Fibroblast of lung (primary cell): ENCODE data around the gene TENT5C. TPM values are rescaled to one million over a fixed set of nuclear protein-coding genes. Genes with fewer than 3 reads are reported as not detected.

Experiments used
- DNase-seq, 2 donors: peaks; one replicate each; pipeline versions ENCODE4 v3.0.0 to v3.0.0-alpha.2; 2010; ENCODE audit warnings: low read depth in 2 of 2
- H2AFZ ChIP-seq: 2 replicates; pipeline ENCODE4 v1.5.1; 2012; ENCODE audit warnings: low read length, control low read depth, inconsistent platforms
- H3K27ac ChIP-seq: 2 replicates; pipeline ENCODE4 v1.5.1; 2011; ENCODE audit warnings: low read length, control low read depth; ENCODE audit not compliant: insufficient read depth
- H3K27me3 ChIP-seq: 2 replicates; pipeline ENCODE4 v1.5.1; 2011; ENCODE audit warnings: mild to moderate bottlenecking, low read length; ENCODE audit not compliant: control insufficient read depth, insufficient read depth
- H3K36me3 ChIP-seq: 2 replicates; pipeline ENCODE4 v1.5.1; 2011; ENCODE audit warnings: low read length; ENCODE audit not compliant: control insufficient read depth, insufficient read depth
- H3K4me1 ChIP-seq: 2 replicates; pipeline ENCODE4 v1.5.1; 2011; ENCODE audit warnings: low read length; ENCODE audit not compliant: control insufficient read depth, insufficient read depth; ENCODE audit errors: extremely low read depth
- H3K4me2 ChIP-seq: 2 replicates; pipeline ENCODE4 v1.5.1; 2011; ENCODE audit warnings: low read length, control low read depth; ENCODE audit not compliant: insufficient read depth; ENCODE audit errors: extremely low read depth
- H3K4me3 ChIP-seq, 4 experiments: fragments of 200-600 bp in 1 of 4; sonication (generic) in 1 of 4; replicated peaks in 1 of 4; 2 replicates each; pipeline ENCODE4 v1.5.1; 2011 to 2016; ENCODE audit warnings: low read length in 4 of 4, low read depth in 3 of 4, mild to moderate bottlenecking in 3 of 4, control low read depth in 2 of 4, inconsistent platforms in 1 of 4, mixed read lengths in 1 of 4; ENCODE audit not compliant: insufficient read depth in 1 of 4; ENCODE audit errors: control extremely low read depth in 1 of 4
- H3K79me2 ChIP-seq: 2 replicates; pipeline ENCODE4 v1.5.1; 2012; ENCODE audit warnings: mild to moderate bottlenecking, low read length, inconsistent platforms; ENCODE audit not compliant: control insufficient read depth, insufficient read depth
- H3K9ac ChIP-seq: 2 replicates; pipeline ENCODE4 v1.5.1; 2011; ENCODE audit warnings: mild to moderate bottlenecking, low read length, control low read depth; ENCODE audit not compliant: insufficient read depth
- H3K9me3 ChIP-seq: 2 replicates; pipeline ENCODE4 v1.5.1; 2012; ENCODE audit warnings: low read depth, low read length; ENCODE audit not compliant: control insufficient read depth, insufficient read depth
- H4K20me1 ChIP-seq: 2 replicates; pipeline ENCODE4 v1.5.1; 2011; ENCODE audit warnings: low read length; ENCODE audit not compliant: control insufficient read depth, insufficient read depth; ENCODE audit errors: extremely low read depth
- CTCF ChIP-seq, 2 donors: IDR thresholded peaks in 1 of 2; conservative IDR thresholded peaks in 1 of 2; 1 replicate in 1 of 2; 2 replicates in 1 of 2; pipeline ENCODE4 v1.5.1; 2011 to 2012; ENCODE audit warnings: low read length in 2 of 2, control low read depth in 1 of 2, inconsistent platforms in 1 of 2, low read depth in 1 of 2, mild to moderate bottlenecking in 1 of 2
- EZH2 ChIP-seq: IDR thresholded peaks from 2 replicates; pipeline ENCODE4 v1.5.1; 2012; ENCODE audit warnings: low read length, control low read depth, mild to moderate bottlenecking; ENCODE audit errors: missing control alignments
- polyA plus RNA-seq, 2 donors: library from polyadenylated mRNA; depleted of rRNA in 1 of 2; stranded (reverse) in 1 of 2; unstranded in 1 of 2; fragments of >200 nt; gene quantifications; 2 replicates each; pipeline ENCODE4 v1.2.1, GENCODE V29; 2011 to 2012; ENCODE audit warnings: missing spikeins in 1 of 2
- total RNA-seq: library from RNA; depleted of rRNA; stranded (reverse); fragments of >200 nt; gene quantifications from 2 replicates; pipeline ENCODE4 v1.2.1, GENCODE V29; 2014

Gene TENT5C
- total and polyA plus RNA-seq, 2 donors (not counting 1 experiment from before 2014, with no cell fraction given): 4.2 to 8.1 TPM

- Histone ChIP-seq H3K79me2 (no peaks in the 10 kb centered on the region), H3K4me2 (no peak overlapping the region), H3K4me3 (no peak overlapping the region), H3K4me1 (no peaks in the 10 kb centered on the region), H4K20me1 (no peaks in the 10 kb centered on the region), H3K9ac (no peak overlapping the region), H2AFZ (no peak overlapping the region), H3K27ac (no peak overlapping the region), H3K9me3 (no peaks in the 10 kb centered on the region), H3K36me3 (no peaks in the 10 kb centered on the region), H3K27me3 (no peaks in the 10 kb centered on the region)
- TF ChIP-seq EZH2 (no peak), CTCF (conservative IDR thresholded peaks at IDR 0.05 in 1 of 2, IDR thresholded peaks at IDR 0.05 in 1 of 2; ENCODE audit: low read depth in 1 of 2, low read length in 2 of 2) (no peak)
- DNase-seq: no peak
Observed at GRCh38 chr1:117622726-117623125, 16.9 kb downstream of the TENT5C start.

- no peak overlapping the region for H3K4me2 ChIP-seq
- H3K27me3 ChIP-seq: no peaks in the 10 kb centered on the region
- H3K9ac ChIP-seq: no peak overlapping the region
- no peak overlapping the region for H2AFZ ChIP-seq
- no peak overlapping the region for H3K27ac ChIP-seq
- H3K4me3 ChIP-seq: no peak overlapping the region
- H3K36me3 ChIP-seq: no peaks in the 10 kb centered on the region
- H3K9me3 ChIP-seq: no peaks in the 10 kb centered on the region
- H3K79me2 ChIP-seq: no peaks in the 10 kb centered on the region
- H3K4me1 ChIP-seq: no peaks in the 10 kb centered on the region
- TF ChIP-seq CTCF (conservative IDR thresholded peaks at IDR 0.05 in 1 of 2, IDR thresholded peaks at IDR 0.05 in 1 of 2; ENCODE audit: low read depth in 1 of 2, low read length in 2 of 2) (no peak), EZH2 (no peak)
- no peaks in the 10 kb centered on the region for H4K20me1 ChIP-seq
- no peak for DNase-seq
Observed at GRCh38 chr1:117623141-117623540, 17.3 kb downstream of the TENT5C start.

- no peaks in the 10 kb centered on the region for H3K36me3 ChIP-seq
- no peak overlapping the region for H2AFZ ChIP-seq
- no peaks in the 10 kb centered on the region for H3K79me2 ChIP-seq
- no peak overlapping the region for H3K27ac ChIP-seq
- DNase-seq: no peak
- H3K9me3 ChIP-seq: no peaks in the 10 kb centered on the region
- no peaks in the 10 kb centered on the region for H4K20me1 ChIP-seq
- no peaks in the 10 kb centered on the region for H3K4me1 ChIP-seq
- H3K27me3 ChIP-seq: no peaks in the 10 kb centered on the region
- TF ChIP-seq EZH2: no peak
- no peak for TF ChIP-seq CTCF (conservative IDR thresholded peaks at IDR 0.05 in 1 of 2, IDR thresholded peaks at IDR 0.05 in 1 of 2; ENCODE audit: low read depth in 1 of 2, low read length in 2 of 2)
- H3K4me3 ChIP-seq: no peak overlapping the region
- no peak overlapping the region for H3K9ac ChIP-seq
- H3K4me2 ChIP-seq: no peak overlapping the region
Observed at GRCh38 chr1:117623698-117624097, 17.9 kb downstream of the TENT5C start.
